Naive B cell (primary cell): Measurements from ENCODE around the gene APBB2. TPM values are rescaled to one million over a fixed set of nuclear protein-coding genes. Genes with fewer than 3 reads are reported as not detected.
"Not testable (repeated sequence)": the region's sequence is repeated elsewhere in the genome, so short reads cannot be mapped to it uniquely, and the experiment has no call there.

Experiments used
- ATAC-seq, 2 donors: fragments of 150-1000 bp; cut with Tn5 transposase; 2 replicates each; pipeline ENCODE4 v1.10.0; 2021; ENCODE audit warnings: low read depth in 2 of 2, mild to moderate bottlenecking in 2 of 2, moderate library complexity in 2 of 2
- DNase-seq: peaks from one replicate; pipeline ENCODE4 v3.0.0; 2022
- H3K27ac Mint-ChIP-seq, 6 donors: one replicate each; pipeline ENCODE4 v1.8.0; 2020 to 2022; ENCODE audit warnings: mild to moderate bottlenecking in 6 of 6, mixed read lengths in 6 of 6, moderate library complexity in 5 of 6, inconsistent platforms in 2 of 6
- H3K27me3 Mint-ChIP-seq, 3 donors: one replicate each; pipeline ENCODE4 v1.8.0; 2021 to 2022; ENCODE audit warnings: mixed read lengths in 3 of 3, mild to moderate bottlenecking in 1 of 3
- H3K36me3 Mint-ChIP-seq, 2 donors: one replicate each; pipeline ENCODE4 v1.8.0; 2020 to 2022; ENCODE audit warnings: mixed read lengths in 2 of 2, inconsistent platforms in 1 of 2, mild to moderate bottlenecking in 1 of 2
- H3K4me1 Mint-ChIP-seq, 3 donors: one replicate each; pipeline ENCODE4 v1.8.0; 2020 to 2022; ENCODE audit warnings: mixed read lengths in 3 of 3, inconsistent platforms in 1 of 3, mild to moderate bottlenecking in 1 of 3, moderate library complexity in 1 of 3
- H3K4me3 Mint-ChIP-seq, 8 donors: one replicate each; pipeline ENCODE4 v1.8.0; 2020 to 2022; ENCODE audit warnings: mild to moderate bottlenecking in 8 of 8, mixed read lengths in 8 of 8, moderate library complexity in 8 of 8, inconsistent platforms in 2 of 8
- H3K9me3 Mint-ChIP-seq, 7 donors: one replicate each; pipeline ENCODE4 v1.8.0; 2020 to 2022; ENCODE audit warnings: mixed read lengths in 7 of 7, mild to moderate bottlenecking in 5 of 7, inconsistent platforms in 2 of 7, moderate library complexity in 1 of 7
- polyA plus RNA-seq, 6 donors: library from polyadenylated mRNA; unstranded; fragments of 300-500 nt; fragmentation: Illumina TruSeq; gene quantifications; one replicate each; pipeline ENCODE4 v1.2.3, GENCODE V29; 2021; ENCODE audit warnings: low read depth in 6 of 6

Gene APBB2
- polyA plus RNA-seq, 6 donors from 2014 or later = 8.6 to 23.5 (median 15.7) TPM

- no peak for ATAC-seq
- H3K9me3 Mint-ChIP-seq = no peaks in the 10 kb centered on the region
- no peak overlapping the region for H3K27ac Mint-ChIP-seq
- H3K4me3 Mint-ChIP-seq = no peak overlapping the region
- no peak for DNase-seq
- no peaks in the 10 kb centered on the region for H3K4me1 Mint-ChIP-seq
- peaks cover 3 to 26% (median 11%) of the 10 kb centered on the region in 3 donors for H3K27me3 Mint-ChIP-seq
- no peaks in the 10 kb centered on the region for H3K36me3 Mint-ChIP-seq
Measured at GRCh38 chr4:40934676-40935075, 279.7 kb downstream of the APBB2 start.

- Mint-ChIP-seq H3K36me3 (no peaks in the 10 kb centered on the region), H3K9me3 (no peaks in the 10 kb centered on the region), H3K4me1 (no peaks in the 10 kb centered on the region), H3K27ac (peak overlapping the region in 1 of 6 donors; percentile 30), H3K27me3 (peaks cover 3 to 24% (median 11%) of the 10 kb centered on the region in 3 donors), H3K4me3 (no peak overlapping the region)
- no peak for DNase-seq
- no peak for ATAC-seq
Measured at GRCh38 chr4:40933272-40934053, 280.9 kb downstream of the APBB2 start.

GRCh38 chr4:40931841-40932240, 282.5 kb downstream of the APBB2 start:
- Mint-ChIP-seq H3K4me3 (no peak overlapping the region), H3K9me3 (no peaks in the 10 kb centered on the region), H3K36me3 (no peaks in the 10 kb centered on the region), H3K27ac (no peak overlapping the region), H3K27me3 (peaks cover 9 to 31% (median 23%) of the 10 kb centered on the region in 3 donors), H3K4me1 (peaks cover 0 to 7% (median 5%) of the 10 kb centered on the region in 3 donors)
- ATAC-seq = no peak
- DNase-seq = no peak

- Mint-ChIP-seq H3K4me3 (no peak overlapping the region), H3K4me1 (peaks cover 0 to 7% (median 5%) of the 10 kb centered on the region in 3 donors), H3K36me3 (no peaks in the 10 kb centered on the region), H3K27me3 (peaks cover 12 to 37% (median 29%) of the 10 kb centered on the region in 3 donors), H3K27ac (no peak overlapping the region), H3K9me3 (no peaks in the 10 kb centered on the region)
- no peak for DNase-seq
- no peak for ATAC-seq
Measured at GRCh38 chr4:40931238-40931637, 283.1 kb downstream of the APBB2 start.

GRCh38 chr4:40927074-40927473, 287.3 kb downstream of the APBB2 start:
- Mint-ChIP-seq H3K9me3 (no peaks in the 10 kb centered on the region), H3K27ac (no peak overlapping the region), H3K27me3 (peaks cover 12 to 34% (median 27%) of the 10 kb centered on the region in 3 donors), H3K4me1 (peaks cover 0 to 12% (median 5%) of the 10 kb centered on the region in 3 donors), H3K4me3 (no peak overlapping the region), H3K36me3 (no peaks in the 10 kb centered on the region)
- DNase-seq = no peak
- ATAC-seq = no peak

GRCh38 chr4:40924793-40925117, 289.6 kb downstream of the APBB2 start:
- Mint-ChIP-seq H3K27ac (no peak overlapping the region), H3K27me3 (peaks cover 9 to 25% (median 19%) of the 10 kb centered on the region in 3 donors), H3K9me3 (no peaks in the 10 kb centered on the region), H3K4me1 (peaks cover 0 to 12% (median 5%) of the 10 kb centered on the region in 3 donors), H3K4me3 (no peak overlapping the region), H3K36me3 (no peaks in the 10 kb centered on the region)
- DNase-seq (no peak), ATAC-seq (no peak)

GRCh38 chr4:40924096-40924792, 290.1 kb downstream of the APBB2 start:
- peaks cover 9 to 25% (median 19%) of the 10 kb centered on the region in 3 donors for H3K27me3 Mint-ChIP-seq
- H3K9me3 Mint-ChIP-seq = no peaks in the 10 kb centered on the region
- H3K4me1 Mint-ChIP-seq = peaks cover 0 to 12% (median 5%) of the 10 kb centered on the region in 3 donors
- H3K4me3 Mint-ChIP-seq = no peak overlapping the region
- peak; percentile 63 to 80 for ATAC-seq
- peak overlapping the region in 1 of 6 donors; percentile 10 for H3K27ac Mint-ChIP-seq
- DNase-seq = peak; percentile 36
- no peaks in the 10 kb centered on the region for H3K36me3 Mint-ChIP-seq

GRCh38 chr4:40923316-40924095, 290.8 kb downstream of the APBB2 start:
- H3K4me3 Mint-ChIP-seq = no peak overlapping the region
- H3K27ac Mint-ChIP-seq = no peak overlapping the region
- no peaks in the 10 kb centered on the region for H3K36me3 Mint-ChIP-seq
- peaks cover 0 to 12% (median 5%) of the 10 kb centered on the region in 3 donors for H3K4me1 Mint-ChIP-seq
- DNase-seq = no peak
- no peaks in the 10 kb centered on the region for H3K9me3 Mint-ChIP-seq
- peaks cover 9 to 25% (median 19%) of the 10 kb centered on the region in 3 donors for H3K27me3 Mint-ChIP-seq
- ATAC-seq = no peak

GRCh38 chr4:40919976-40920375, 294.4 kb downstream of the APBB2 start:
- peak overlapping the region in 1 of 6 donors; percentile 54 for H3K27ac Mint-ChIP-seq
- H3K9me3 Mint-ChIP-seq, DNase-seq, H3K4me1 Mint-ChIP-seq, ATAC-seq, H3K36me3 Mint-ChIP-seq, H3K27me3 Mint-ChIP-seq, H3K4me3 Mint-ChIP-seq: not testable (repeated sequence)

- ATAC-seq (no peak), DNase-seq (no peak)
- Mint-ChIP-seq H3K4me3 (no peak overlapping the region), H3K27me3 (peaks cover 0 to 14% (median 0%) of the 10 kb centered on the region in 3 donors), H3K4me1 (no peaks in the 10 kb centered on the region), H3K9me3 (peaks cover 0 to 4% (median 0%) of the 10 kb centered on the region in 7 donors), H3K27ac (no peak overlapping the region), H3K36me3 (no peaks in the 10 kb centered on the region)
Measured at GRCh38 chr4:40918330-40918729, 296.0 kb downstream of the APBB2 start.

GRCh38 chr4:40916880-40917279, 297.5 kb downstream of the APBB2 start:
- H3K27me3 Mint-ChIP-seq = peaks cover 0 to 14% (median 0%) of the 10 kb centered on the region in 3 donors
- no peaks in the 10 kb centered on the region for H3K36me3 Mint-ChIP-seq
- H3K27ac Mint-ChIP-seq = peak overlapping the region in 2 of 6 donors; percentile 35 to 81
- H3K4me1 Mint-ChIP-seq = no peaks in the 10 kb centered on the region
- DNase-seq (no peak), ATAC-seq (peak; percentile 34 to 49)
- H3K9me3 Mint-ChIP-seq = peaks cover 0 to 4% (median 0%) of the 10 kb centered on the region in 7 donors
- H3K4me3 Mint-ChIP-seq = no peak overlapping the region

GRCh38 chr4:40916218-40916555, 298.2 kb downstream of the APBB2 start:
- Mint-ChIP-seq H3K36me3 (no peaks in the 10 kb centered on the region), H3K27me3 (peaks cover 0 to 14% (median 0%) of the 10 kb centered on the region in 3 donors), H3K4me1 (no peaks in the 10 kb centered on the region), H3K27ac (peak overlapping the region in 1 of 6 donors; percentile 24), H3K4me3 (no peak overlapping the region), H3K9me3 (peaks cover 0 to 4% (median 0%) of the 10 kb centered on the region in 7 donors)
- DNase-seq = no peak
- ATAC-seq = no peak
